ES-I3 (cell line): Measurements from ENCODE around the gene MYRIP.

Experiments
- H3K36me3 ChIP-seq: 2 replicates; pipeline ENCODE4 v1.6.1; 2013; ENCODE audit warnings: mild to moderate bottlenecking, low read length, control low read depth, moderate library complexity; ENCODE audit not compliant: insufficient read depth
- H3K4me1 ChIP-seq: 2 replicates; pipeline ENCODE4 v1.6.1; 2013; ENCODE audit warnings: mild to moderate bottlenecking, control low read depth, low read length; ENCODE audit not compliant: insufficient read depth
- H3K9ac ChIP-seq: 2 replicates; pipeline ENCODE4 v1.6.1; 2013; ENCODE audit warnings: low read depth, mild to moderate bottlenecking, low read length, moderate library complexity
- H3K9me3 ChIP-seq: 2 replicates; pipeline ENCODE4 v1.6.1; 2013; ENCODE audit warnings: mild to moderate bottlenecking, low read length, moderate library complexity; ENCODE audit not compliant: control insufficient read depth, insufficient read depth

Gene MYRIP

DNA sequence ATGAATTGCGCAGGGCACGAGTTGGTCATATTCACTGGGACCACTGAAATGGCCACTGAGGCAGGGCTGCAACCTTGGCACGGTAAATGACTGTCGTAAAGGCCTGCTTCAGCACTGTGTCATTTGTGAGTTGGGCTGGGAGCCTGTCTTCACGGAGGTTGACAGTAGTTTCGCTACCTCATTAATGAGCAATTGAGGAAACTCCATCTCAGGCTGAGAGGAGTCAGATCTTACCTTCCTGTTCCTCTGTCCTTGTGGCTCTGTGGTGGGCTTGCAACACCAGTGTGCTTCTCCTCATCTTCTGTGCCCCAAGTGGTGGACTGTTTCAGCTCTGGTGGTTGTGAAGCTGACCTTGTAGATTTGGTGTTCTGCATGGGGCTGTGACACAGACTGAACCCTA lies 420.0 kb downstream of the MYRIP start:
- Histone ChIP-seq H3K36me3 (no peaks in the 10 kb centered on the region), H3K9ac (no peak overlapping the region), H3K4me1 (no peaks in the 10 kb centered on the region), H3K9me3 (no peaks in the 10 kb centered on the region)

DNA sequence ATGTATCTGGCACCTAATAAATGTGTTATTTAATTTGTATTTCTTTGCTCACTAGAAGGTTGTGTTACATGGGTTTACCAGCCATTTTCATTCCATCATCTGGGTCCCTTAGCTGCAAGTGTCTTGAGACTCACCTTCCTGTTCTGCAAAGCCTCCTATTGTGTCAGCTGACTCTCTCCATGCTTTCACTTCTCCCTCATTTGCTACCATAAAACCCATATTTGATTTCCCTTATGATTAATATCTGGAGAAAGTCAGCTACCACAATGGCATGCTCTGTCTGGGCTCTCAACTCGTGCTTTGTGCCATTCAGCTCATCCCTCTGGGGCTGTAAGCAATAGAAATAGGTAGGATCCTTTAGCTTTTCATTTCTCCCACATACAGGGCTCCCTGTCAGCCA lies 420.6 kb downstream of the MYRIP start:
- Histone ChIP-seq H3K36me3 (no peaks in the 10 kb centered on the region), H3K9ac (no peak overlapping the region), H3K4me1 (no peaks in the 10 kb centered on the region), H3K9me3 (no peaks in the 10 kb centered on the region)

DNA sequence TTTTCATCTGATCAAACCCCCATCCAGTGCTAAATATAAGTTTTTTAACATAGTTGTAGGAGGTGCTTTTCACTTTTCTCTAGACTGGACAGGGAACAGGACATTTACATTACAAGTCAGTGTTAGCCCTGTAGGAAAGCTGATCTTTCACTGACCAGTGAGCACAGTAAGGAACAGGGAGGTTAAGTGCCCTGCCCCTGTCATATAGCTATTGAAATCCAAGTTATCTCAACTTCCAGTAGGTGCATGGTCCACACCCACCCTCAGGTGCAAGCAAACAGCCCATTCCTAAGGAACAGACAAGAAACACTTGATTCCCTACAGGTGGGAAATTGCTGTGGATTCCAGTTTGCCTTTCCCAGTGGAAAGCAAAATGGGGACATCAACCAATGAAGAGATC lies 421.0 kb downstream of the MYRIP start:
- H3K9me3 ChIP-seq = no peaks in the 10 kb centered on the region
- no peaks in the 10 kb centered on the region for H3K4me1 ChIP-seq
- H3K9ac ChIP-seq = no peak overlapping the region
- no peaks in the 10 kb centered on the region for H3K36me3 ChIP-seq

DNA sequence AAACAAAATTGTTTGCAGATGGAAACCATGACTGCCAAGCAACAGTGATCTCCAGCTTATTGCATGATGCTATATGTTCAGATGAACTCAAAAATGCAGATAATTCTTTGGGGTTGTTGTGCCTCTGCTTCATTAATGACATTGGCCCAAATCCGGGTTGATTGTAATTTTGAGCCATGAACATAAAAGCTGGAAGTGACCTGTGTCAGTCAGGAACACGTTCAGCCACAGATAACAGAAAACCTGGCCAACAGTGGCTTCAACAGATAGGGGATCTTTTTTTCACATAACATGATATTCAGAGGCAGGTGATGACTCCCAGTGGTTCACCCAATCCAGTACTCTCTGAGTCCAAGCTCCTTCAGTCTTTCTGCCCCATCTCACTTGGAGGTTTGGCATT lies 423.2 kb downstream of the MYRIP start:
- Histone ChIP-seq H3K9ac (no peak overlapping the region), H3K9me3 (no peaks in the 10 kb centered on the region), H3K36me3 (no peaks in the 10 kb centered on the region), H3K4me1 (no peaks in the 10 kb centered on the region)

DNA sequence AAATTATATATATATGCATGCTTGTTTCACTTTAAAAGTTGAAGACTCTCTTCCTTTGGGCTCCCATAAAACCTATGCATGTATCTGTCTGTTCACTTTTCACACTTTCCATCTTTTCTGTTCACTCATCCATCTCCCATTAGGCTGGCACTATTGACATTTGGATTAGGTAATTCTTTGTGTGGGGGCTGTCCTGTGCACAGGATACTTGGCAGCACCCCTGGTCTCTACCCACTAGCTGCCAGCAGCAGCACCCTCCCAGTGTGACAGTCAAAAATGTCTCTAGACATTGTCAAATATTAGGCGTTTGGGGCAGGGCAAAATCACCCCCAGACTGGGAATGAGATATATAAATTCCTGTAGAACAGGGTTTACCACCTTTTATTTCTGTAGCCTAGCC lies 427.8 kb downstream of the MYRIP start:
- peaks cover 4% of the 10 kb centered on the region for H3K4me1 ChIP-seq
- H3K36me3 ChIP-seq = no peaks in the 10 kb centered on the region
- H3K9ac ChIP-seq = no peak overlapping the region

DNA sequence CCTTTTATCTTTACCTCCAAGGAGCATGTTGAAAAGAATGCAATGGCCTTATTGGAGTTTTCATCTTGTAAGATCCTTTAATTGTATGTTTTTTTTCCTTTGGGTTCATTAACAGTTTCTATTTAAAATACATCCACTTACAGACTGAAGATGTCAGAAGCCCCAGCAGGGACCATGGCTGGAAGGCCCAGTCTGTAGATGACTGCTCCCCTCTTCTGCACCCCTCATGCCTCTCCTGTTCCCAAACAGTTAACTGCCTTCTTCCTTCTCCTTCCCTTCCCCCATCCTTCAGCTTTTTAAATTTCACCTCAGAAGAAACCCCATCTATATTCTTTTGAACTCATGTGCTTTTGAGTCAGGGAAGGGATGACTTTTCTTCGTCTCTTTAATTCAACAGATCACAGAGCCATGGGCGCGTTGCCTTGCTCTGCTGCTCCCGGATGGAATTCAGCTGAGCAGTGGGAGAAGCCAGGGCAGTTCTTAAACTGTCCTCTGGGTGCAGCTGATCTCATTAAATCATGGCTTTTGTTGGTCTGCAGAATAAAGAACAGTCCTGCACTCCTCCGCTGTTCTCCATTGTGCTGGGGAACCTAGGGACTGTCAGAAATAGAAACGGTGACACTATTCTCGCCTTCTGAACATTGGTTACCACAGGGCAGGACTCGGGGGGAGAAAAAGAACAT lies 428.6 kb downstream of the MYRIP start:
- Histone ChIP-seq H3K9me3 (no peaks in the 10 kb centered on the region), H3K9ac (no peak overlapping the region), H3K4me1 (peaks cover 4% of the 10 kb centered on the region), H3K36me3 (no peaks in the 10 kb centered on the region)

More for the DNA sequence above, 427.8 kb downstream of the MYRIP start:
- H3K9me3 ChIP-seq = no peaks in the 10 kb centered on the region

DNA sequence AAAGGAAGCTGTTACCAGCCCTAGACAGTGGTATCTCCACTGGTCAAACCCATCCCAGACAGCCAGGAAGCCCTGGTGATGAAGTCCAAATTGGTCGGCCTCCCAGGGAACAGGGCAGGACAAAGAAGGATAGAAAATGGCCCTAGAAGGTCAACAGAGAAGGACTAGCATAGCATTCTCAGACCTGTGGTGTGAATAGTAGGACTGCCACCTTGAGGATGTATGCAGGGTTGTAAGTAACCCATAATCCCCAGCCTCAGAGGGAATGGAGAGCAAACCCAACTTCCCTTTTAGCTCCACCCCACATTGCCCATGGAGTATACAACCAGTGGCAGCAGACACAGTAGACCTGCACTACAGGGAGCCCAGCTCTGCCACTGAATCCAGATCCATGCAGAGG lies 431.5 kb downstream of the MYRIP start:
- H3K36me3 ChIP-seq = no peaks in the 10 kb centered on the region; the same call in 1 of the 2 replicates
- H3K4me1 ChIP-seq = peaks cover 4% of the 10 kb centered on the region
- H3K9me3 ChIP-seq = no peaks in the 10 kb centered on the region
- H3K9ac ChIP-seq = no peak overlapping the region

DNA sequence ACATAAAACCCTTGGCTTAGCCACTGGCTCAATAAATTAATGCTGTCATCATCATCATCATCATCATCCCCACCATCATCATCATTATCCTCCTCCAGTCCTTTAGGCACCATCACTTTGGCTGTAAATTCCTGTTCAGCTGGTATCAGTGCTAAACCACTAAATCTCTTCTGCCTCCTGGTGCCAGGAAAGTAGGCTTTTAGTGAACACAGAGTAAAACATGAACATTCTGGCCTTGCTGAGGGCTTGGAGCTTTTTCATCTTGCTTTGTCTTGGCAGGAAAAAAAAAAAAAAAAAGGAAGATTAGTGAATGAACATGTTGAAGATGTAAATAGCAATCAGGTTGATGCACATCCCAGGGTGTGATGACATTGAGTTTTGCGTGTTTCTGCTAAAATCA lies 432.8 kb downstream of the MYRIP start:
- Histone ChIP-seq H3K9me3 (no peaks in the 10 kb centered on the region), H3K4me1 (peaks cover 4% of the 10 kb centered on the region), H3K36me3 (no peaks in the 10 kb centered on the region; the same call in 1 of the 2 replicates), H3K9ac (no peak overlapping the region)

DNA sequence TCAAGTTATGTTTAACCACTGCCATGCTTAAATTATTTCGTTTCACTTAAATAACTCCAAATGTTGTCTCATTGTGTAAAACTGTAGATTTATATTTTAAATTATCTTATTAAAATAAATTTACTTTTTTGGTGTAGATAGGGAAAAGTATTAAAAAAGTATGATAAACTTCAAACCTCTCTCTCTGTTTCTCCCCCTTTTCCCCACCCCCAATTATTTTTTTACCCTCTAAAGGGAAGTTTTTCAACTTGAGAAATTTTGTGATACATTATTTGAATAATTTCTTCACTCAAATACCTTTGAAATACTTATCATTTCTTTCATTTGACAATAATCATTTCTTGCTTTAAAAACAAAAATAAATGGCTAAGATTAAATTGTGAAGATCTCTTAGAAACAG lies 433.2 kb downstream of the MYRIP start:
- H3K9me3 ChIP-seq = no peaks in the 10 kb centered on the region

DNA sequence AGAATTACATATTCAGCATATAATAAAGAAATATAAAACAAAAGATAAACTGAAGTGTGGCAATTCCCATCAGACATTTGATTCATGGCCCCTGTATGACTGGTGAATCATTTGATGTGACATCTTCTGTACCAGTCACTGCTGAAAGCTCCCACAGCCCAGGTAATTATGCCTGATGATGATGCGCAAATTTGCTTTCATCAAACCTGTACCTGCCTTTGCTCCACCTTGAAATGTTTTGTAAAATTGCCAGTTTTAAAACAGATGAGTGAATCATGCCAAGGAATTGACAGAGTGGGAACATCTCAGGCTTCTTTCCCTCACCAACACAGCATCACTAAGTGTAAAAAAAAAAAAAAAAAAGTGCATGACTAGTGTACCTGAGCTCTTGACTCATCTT lies 433.6 kb downstream of the MYRIP start:
- Histone ChIP-seq H3K36me3 (no peaks in the 10 kb centered on the region; the same call in 1 of the 2 replicates), H3K9ac (no peak overlapping the region), H3K4me1 (peaks cover under 1% of the 10 kb centered on the region), H3K9me3 (no peaks in the 10 kb centered on the region)

More for the DNA sequence above, 433.2 kb downstream of the MYRIP start:
- Histone ChIP-seq H3K36me3 (no peaks in the 10 kb centered on the region; the same call in 1 of the 2 replicates), H3K9ac (no peak overlapping the region), H3K4me1 (peaks cover 4% of the 10 kb centered on the region)

DNA sequence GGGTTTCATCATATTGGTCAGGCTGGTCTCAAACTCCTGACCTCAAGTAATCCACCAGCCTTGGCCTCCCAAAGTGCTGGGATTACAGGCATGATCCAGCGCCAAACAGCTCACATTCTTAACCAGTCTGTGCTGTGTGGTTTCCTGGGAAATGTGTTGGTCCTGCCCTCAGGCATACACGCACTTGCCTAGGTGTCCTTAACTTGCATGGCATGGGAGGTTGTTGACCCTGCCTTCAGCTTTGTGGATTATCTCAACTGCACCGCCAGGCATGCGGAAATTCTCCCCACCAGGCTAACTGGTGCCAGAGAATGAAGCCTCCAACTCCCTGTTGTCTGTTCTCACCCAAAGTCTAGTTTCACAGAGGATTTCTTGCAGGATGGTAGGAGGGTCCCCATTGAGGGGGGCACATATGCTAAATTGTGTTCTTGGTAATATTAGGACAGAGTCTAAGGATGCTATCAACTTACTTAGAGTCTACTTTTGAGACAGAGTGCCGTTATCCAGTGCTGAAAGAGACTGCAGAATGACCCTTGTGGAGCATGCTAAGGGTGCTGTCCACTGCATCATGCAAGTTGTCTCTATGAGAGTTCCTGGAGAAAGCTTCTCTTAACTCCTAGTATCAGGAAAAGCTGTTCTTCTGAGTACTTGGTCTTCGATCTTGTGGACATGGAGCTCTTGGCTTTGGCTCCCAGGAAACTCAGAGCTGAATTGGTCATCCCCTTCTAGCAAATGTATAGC lies 438.5 kb downstream of the MYRIP start:
- no peaks in the 10 kb centered on the region for H3K4me1 ChIP-seq
- H3K36me3 ChIP-seq = no peaks in the 10 kb centered on the region; the same call in 1 of the 2 replicates
- H3K9ac ChIP-seq = no peak overlapping the region
- H3K9me3 ChIP-seq = no peaks in the 10 kb centered on the region

DNA sequence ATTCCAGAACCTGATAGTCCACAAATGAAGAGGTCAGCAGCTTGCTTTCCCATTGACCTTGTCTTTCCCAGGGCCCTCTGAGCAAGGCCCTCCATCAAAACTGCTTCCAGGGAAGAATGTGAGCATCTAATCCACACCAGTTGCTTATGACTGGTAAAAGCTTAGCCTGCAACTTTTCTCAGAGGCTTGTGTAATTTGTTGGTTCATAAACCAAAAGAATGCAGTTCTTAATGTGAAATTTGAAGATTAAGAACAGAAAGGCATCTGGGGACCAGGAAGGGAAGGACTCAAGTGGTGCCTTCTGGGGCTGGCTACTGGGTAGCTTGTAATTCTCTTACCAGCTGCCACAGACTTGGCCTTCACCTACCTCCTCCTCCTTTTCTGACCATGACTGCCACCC lies 439.2 kb downstream of the MYRIP start:
- Histone ChIP-seq H3K36me3 (no peaks in the 10 kb centered on the region; the same call in 1 of the 2 replicates), H3K9ac (no peak overlapping the region), H3K9me3 (no peaks in the 10 kb centered on the region), H3K4me1 (no peaks in the 10 kb centered on the region)

DNA sequence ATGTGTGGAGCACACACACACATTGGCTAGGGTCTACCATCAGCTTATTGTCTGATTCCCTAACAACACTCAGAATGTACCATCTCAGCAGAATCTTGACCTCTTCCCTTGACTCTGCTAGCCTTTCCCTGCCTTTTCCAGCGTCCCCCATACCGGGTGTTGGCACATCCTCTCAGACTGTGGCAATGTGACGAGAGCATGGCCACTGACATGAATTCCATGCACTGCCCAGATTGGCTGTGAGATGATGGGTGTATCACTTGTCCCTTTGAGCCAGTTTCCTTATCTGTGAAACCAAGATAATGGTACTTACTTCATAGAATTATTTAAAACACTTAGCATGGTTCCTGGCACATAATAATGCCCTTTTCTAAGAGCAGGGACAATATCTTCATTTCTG lies 439.8 kb downstream of the MYRIP start:
- Histone ChIP-seq H3K4me1 (no peaks in the 10 kb centered on the region), H3K36me3 (no peaks in the 10 kb centered on the region; the same call in 1 of the 2 replicates), H3K9me3 (no peaks in the 10 kb centered on the region), H3K9ac (no peak overlapping the region)

DNA sequence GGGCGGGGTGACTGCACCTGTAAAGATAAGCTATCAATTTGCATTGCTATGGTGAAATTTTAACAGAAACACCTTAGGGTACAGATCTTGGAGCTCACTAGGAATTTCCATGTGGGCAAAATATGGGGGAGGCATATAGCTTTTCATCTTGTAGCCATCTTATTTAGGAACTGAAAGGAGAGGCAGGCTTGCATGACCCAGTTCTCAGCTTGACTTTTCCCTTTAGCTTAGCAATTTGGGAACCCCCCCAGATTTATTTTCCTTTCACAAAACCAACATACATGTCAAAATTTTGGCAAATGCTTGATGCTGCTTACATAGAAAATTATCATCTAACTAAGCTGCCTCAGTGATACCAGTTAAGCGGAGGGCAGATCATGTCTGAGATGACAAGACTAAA lies 445.1 kb downstream of the MYRIP start:
- H3K36me3 ChIP-seq = no peaks in the 10 kb centered on the region
- no peak overlapping the region for H3K9ac ChIP-seq
- no peaks in the 10 kb centered on the region for H3K9me3 ChIP-seq
- H3K4me1 ChIP-seq = no peaks in the 10 kb centered on the region; the same call in 1 of the 2 replicates

DNA sequence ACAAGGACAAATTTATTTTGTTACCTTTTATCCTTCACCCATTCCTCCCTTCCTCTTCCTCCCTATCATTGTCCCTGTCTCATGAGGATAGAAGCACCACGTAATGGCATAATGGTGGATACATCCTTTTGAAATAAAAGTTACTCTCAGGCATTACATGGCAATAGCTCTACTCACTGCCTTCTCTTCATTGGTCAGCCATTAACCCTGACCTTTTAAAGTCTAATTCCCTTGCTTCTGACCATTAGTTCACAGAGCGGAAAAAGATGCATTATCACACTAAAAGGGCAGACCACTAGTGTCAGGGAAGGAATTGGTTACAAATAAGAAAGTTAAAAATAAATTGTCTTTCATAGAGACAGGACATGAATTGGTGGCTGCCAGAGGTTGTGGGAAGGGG lies 445.5 kb downstream of the MYRIP start:
- Histone ChIP-seq H3K9ac (no peak overlapping the region), H3K36me3 (no peaks in the 10 kb centered on the region)

More for the DNA sequence above, 445.5 kb downstream of the MYRIP start:
- H3K4me1 ChIP-seq = no peaks in the 10 kb centered on the region; the same call in 1 of the 2 replicates
- no peaks in the 10 kb centered on the region for H3K9me3 ChIP-seq
